Fibroblast of skin of back (primary cell): ENCODE data around the gene MS4A14. TPM values are rescaled to one million over a fixed set of nuclear protein-coding genes. Genes with fewer than 3 reads are reported as not detected.
A peak's percentile ranks its signal among the peaks of the same experiment; 100 is the strongest.
"Not testable (repeated sequence)": the region's sequence is repeated elsewhere in the genome, so short reads cannot be mapped to it uniquely, and the experiment has no call there.

ENCODE experiments used
- DNase-seq: peaks from one replicate; pipeline ENCODE4 v3.0.0-alpha.2; 2013
- polyA plus RNA-seq, 2 experiments: library from polyadenylated mRNA; unstranded; fragments of 120-200 nt; gene quantifications; one replicate each; pipeline ENCODE4 v1.2.1, GENCODE V29; 2013; ENCODE audit not compliant: insufficient read length in 2 of 2

The MS4A14 gene, protein sequence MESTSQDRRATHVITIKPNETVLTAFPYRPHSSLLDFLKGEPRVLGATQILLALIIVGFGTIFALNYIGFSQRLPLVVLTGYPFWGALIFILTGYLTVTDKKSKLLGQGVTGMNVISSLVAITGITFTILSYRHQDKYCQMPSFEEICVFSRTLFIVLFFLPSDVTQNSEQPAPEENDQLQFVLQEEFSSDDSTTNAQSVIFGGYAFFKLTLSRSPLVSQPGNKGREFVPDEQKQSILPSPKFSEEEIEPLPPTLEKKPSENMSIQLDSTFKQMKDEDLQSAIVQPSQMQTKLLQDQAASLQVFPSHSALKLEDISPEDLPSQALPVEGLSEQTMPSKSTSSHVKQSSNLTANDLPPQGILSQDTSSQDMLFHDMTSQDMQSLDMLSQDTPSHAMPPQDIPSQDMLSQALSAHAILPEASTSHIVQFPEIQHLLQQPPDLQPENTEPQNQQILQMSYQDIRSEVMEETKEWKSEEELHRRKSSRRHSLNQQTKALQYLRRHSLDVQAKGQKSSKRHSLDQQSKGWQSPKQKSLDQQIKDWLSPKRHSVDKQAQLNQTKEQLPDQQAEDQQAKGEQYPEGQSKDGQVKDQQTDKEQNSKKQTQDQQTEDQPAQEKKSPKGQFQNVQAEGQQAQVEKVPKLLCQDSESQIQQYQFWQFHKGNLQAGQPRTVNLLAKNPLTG
- polyA plus RNA-seq (2013, experiment 1 of 2; ENCODE audit: insufficient read length) = not detected
- not detected for polyA plus RNA-seq (2013, experiment 2 of 2; ENCODE audit: insufficient read length)

DNA sequence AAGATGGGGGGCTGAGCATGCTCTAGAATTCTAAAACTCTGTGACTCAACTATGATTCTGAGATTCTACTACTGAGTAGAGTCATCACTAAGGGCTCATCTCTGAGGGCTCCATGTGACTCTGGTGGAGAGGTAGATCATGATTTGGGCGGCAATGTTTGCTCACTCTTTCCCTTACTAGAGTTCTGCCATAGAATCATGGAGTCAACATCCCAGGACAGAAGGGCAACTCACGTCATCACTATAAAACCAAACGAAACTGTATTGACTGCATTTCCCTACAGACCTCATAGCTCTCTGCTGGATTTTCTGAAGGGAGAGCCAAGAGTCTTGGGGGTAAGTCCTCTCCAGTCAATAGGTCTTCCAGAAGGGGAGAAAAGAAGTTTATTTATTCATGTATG lies at the start of gene MS4A14:
TSS of gene MS4A14 (plus strand) at position 78 of the 400 bp plus-strand sequence. CDS start at position 198, 120 bp downstream.
- no peak for DNase-seq

DNA sequence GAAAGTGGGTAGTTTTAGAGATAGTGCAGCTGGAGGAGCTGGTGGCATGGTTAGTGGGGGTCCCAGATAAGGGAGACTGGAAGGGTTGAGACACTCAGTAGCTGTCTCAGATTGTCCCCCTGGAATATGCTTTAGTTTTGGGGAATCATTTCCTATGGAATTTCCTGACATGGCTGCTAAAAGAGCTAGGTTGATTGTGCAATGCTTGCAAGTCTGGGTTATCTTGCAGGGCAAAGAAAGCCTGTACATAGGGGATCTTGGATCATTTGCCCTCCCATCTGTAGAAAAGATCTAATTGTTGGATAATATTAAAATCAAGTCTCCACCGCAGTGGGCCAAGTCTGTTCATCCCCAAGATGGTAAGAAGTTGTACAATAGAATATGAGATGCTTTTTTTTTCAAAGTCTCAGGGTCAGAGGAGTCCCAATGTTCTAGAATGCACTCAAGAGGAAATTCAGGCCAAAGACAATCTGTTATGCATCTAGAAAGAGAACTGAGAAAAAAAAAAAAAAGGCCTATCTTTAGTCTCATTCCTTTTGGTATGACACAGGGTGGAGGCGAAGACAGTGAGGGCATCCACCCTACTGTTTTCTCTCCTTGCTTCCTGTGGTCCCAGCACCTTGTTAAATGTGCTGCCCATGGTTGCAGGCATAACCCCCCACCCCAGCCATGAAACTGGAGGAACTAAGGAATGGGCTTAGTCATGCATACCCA lies 49.0 kb upstream of the MS4A14 start:
- DNase-seq = no peak

DNA sequence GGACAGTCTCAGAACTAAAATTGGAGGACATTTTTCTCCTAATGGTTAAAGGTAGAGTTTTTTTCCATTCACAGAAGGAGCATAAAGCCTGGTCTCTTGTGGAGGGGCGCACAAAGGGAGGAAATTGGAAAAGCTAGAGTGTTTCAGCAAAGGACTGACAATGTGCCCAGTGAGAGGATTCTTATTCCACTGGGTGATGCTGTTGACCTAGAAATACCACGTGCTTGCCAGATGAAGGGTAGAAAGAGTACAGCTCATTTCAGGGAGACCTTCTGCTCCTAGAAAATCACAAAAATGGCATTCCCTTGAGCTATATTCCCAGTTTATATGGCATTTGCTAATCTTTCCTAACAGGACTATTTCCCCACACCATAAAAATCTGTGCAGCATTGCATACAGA lies 48.1 kb upstream of the MS4A14 start:
- DNase-seq = no peak

DNA sequence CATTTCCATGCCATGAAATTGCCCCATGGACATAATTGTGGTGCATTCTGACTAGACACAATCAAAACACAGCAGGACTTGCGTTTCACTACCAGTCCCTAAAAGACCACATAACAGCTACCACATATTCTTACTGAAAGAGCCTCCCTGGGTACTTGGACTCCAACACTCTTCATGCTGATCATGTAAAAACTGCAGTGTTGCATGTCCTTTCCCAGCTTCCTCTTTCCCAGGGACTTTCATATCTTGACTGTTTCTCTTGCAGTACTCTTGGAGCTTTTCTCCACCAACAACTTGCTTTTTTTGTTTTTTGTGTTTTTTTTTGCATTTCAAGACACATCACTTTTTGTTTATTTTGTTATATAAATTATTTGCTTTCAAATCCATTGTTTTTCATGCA lies 46.3 kb upstream of the MS4A14 start:
- DNase-seq = no peak

DNA sequence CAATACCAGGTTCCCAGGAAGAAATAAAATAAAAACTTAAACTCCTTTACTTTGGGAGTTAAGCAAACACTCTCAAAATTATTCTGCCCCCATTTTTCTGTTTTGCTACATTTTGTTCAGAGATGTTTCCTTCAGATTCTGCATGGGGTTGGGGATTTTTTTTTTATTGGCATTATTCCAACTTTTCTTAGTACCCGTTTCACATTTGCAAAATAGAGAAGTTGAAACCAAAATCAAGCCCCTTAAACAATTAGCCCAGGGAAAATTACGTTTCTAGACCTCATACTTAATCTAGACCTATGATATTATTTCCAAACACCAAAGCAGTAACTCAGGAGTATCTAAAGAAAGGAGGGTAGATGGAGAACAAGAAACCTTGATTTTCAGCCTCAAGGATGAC lies 38.5 kb upstream of the MS4A14 start:
- DNase-seq = no peak

DNA sequence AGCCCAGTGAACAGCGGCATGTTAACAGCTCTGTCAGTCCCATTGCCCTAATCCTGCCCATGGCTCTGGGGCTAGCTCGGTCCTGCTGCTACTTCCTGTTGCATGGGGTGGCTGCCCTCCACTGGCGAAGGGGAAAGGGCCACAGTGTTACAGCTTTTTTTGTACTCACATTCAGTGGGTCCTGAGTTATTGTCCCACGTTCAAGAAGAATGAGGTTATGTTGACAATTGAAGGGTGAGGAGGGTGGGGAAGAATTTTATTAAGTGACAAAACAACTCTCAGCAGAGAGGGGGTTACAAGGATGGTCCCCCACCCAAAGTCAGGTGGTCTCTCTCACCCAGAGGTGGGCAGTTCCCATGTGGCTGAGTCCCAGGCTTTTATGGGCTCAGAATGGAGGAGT lies 35.6 kb upstream of the MS4A14 start:
- no peak for DNase-seq

DNA sequence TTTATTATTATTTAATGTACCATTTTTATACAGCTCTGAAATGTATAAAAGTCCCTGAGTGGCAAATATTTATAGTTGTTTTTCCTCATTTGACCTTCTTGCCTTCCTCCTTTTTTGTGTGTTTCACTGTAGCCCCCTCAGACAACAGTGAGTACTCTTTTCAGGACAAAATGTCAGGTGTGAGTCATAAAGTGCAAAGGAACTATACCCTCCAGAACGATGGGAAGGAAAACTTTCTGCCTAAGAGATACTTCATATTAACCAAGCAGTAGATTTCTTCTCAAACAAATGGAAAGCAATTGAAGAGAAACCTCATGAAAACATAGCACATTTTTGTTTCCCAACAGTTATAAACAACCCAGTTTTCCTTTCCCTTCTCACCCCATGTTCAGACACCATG lies 34.0 kb upstream of the MS4A14 start:
- no peak for DNase-seq

DNA sequence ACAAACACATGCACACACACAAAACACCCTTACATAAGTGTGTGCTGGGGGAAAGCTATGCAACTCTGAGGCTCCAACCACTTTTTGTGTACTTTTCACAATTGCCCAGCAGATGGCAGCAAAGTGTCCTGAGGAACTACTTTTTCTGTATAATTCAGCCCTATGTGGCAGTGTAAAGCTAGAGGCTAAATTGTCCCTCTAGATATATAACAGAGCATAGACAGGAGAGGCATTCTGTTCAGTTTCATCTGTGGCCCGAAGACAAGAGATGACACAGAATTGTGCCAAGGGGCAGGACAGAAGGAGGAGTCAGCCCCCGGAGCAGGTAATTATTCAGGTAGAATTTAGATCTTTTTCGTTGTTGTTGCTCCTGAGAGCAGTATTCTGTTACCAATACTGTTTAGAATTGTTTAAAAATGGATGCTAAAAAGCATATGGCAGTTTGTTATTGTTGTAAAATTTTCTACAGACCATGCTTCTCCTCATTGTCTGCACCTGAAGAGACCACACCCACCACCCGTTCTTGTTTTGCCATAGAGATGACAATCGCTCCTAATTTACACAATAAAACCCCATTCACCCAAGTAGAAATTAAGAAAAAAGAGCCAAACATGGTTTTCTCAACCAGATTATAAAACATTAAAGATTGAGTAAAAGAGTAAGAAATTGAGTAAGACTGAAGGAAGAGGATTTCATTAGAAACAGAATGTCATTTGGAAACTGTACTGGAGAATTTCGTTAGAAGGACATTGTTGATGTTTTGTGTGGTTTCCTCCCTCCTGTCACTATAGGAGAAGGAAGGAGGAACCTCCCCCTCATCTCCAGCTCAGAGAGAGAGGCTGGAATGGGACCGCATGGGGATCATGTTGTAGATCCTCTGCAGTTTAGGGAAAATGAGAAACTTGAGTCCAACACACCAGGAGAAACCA lies 32.5 kb upstream of the MS4A14 start:
- peak; percentile 50 for DNase-seq

DNA sequence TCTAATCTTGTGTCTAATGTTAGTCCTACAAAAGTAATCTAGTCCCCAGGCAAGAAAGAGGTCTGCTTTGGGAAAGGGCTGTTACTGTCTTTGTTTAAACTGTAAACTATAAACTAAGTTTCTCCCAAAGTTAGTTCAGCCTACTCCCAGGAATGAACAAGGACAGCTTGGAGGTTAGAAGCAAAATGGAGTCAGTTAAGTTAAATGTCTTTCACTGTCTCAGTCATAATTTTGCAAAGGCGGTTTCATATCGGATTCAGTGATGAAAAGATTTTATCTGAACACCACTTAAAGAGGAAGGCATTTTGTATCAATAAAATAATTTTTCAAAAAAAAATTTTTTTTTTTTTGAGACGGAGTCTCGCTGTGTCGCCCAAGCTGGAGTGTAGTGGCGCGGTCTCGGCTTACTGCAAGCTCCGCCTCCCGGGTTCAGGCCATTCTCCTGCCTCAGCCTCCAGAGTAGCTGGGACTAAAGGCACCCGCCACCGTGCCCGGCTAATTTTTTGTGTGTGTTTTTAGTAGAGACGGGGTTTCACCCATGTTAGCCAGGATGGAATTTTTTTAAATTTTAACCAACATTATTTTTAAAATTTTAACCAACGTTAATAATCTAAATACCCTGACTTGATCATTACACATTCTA lies 29.9 kb upstream of the MS4A14 start:
- not testable (repeated sequence) for DNase-seq

DNA sequence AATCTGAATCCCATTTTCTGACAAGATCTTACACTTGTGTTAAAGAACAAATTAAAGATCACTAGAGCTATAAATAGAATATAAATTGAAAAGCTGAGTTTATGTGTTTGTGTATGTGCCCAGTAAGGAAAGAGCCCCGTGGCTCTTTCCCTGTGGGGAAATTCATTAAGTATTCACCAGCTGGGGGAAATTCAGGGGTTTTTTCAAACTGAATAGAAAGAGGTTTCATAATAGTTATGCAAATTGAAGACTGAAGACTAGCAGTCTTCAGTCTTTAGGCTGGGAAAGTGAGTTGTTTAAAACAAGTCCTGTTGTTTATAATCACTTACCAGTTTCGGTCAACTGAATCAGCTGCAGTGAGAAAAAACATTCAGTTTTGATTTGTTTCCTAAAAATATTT lies 29.2 kb upstream of the MS4A14 start:
- DNase-seq = no peak

DNA sequence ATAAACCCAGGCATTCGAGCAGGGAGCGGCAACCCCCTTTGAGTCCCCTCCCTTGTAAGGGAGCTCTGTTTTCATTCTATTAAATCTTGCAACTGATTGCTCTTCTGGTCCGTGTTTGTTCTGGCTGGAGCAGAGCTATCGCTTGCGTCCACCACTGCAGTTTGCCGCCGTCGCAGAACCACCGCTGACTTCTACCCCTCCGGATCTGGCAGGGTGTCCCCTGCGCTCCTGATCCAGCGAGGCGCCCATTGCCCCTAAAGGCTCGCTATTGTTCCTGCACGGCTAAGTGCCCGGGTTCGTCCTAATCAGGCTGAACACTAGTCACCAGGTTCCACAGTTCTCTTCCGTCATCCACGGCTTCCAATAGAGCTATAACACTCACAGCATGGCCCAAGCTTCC lies 28.4 kb upstream of the MS4A14 start:
- DNase-seq = no peak

DNA sequence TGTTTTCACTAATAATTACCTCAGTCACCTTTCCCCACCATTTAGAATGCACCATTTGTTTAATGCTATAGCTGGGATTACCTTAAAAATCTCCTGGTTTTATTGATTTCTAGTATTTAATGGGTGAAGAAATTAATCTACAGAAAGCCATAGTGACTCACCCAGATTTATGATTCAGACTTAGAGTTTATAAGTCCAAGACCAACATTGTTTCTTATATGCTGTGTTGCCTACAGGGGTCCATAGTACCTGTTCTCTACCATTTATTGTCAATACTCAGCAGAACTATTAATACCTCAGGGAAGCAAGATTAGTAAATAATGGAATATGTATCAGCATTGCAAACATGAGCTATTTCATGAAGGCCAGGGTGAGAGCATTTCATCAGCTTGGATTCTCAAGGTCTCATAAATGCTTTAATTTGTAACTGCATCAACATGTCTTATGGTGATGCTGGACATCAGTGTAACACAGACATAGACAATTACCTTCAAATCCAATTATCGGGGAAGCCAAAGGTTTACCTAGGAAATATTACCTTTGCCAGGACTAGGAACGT lies 25.9 kb upstream of the MS4A14 start:
- DNase-seq = no peak

DNA sequence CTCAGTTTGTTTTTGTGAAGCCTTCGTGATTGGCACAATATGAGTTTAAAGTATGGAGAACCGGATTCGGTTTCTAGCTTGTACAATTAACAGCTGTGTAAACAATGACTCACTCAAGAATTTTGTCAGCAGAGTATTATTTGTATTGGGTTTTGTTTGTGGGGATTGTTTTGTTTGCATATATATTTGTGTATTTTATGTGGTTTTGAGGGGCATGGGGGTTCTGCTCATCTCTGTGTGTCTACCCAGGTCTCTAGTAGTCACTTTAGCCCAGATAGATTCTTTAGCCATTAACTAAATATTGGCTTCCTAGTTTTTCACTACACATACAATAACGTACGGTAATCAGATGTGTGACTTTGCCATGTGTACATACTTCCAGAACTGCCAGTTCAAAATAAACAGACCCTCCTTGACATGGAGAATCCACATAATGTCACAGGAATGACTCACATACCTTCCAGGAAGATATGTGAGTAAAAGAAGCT lies 25.4 kb upstream of the MS4A14 start:
- DNase-seq = no peak

DNA sequence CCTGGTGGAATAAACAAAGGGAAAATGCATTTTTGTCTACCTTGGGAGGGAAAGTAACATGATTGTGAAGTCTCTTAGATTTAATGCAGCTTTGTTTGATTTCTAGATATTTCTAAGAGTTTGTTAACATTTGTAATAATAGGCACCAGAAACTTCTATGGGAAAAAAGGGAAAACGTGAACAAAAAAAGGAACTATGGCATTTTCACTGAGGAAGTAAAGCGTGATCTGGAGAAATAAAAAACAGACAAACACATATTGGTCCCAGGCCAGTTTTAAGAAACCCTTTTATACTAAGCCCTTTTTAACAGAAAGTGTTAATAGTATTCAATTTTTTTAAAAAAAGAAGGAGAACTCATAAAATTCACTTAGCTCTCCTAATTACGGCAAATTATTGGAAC lies 24.9 kb upstream of the MS4A14 start:
- no peak for DNase-seq

DNA sequence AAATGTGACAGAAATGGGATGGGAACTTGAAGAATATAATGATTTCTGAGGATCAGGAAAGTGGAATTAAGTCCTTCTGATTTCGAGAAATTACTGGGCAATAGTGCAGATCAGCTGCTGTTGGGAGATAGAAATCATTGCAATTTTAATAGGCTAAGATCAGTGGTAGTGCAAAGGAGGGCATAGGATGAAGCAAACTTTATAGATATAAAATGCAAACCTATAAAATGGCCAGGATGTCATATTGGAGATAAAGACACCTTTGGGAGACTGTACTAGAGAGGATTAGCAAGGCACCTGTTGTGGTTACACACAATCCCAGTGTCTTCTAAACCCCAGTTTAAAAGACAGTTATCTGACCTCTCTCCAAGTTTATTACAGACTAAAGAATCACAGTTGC lies 24.4 kb upstream of the MS4A14 start:
- no peak for DNase-seq

DNA sequence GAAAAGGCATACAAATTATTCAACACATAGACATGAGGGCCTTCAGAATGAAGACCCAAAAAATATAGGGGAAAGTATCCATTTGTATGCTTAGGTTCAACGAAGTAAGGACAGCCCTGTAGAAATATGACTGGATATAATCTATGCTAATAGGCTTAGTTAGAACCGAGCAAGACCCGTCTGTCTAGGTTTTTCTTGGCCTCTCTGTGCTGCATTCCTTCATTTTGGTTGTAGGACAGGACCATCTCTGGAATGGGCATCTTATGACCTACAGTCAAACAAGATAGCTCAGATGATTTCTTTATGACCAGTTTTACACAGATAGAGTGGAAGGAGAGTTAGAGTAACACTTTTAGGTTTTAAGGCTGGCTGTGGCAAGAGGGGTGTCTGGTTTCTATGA lies 23.5 kb upstream of the MS4A14 start:
- DNase-seq = no peak

DNA sequence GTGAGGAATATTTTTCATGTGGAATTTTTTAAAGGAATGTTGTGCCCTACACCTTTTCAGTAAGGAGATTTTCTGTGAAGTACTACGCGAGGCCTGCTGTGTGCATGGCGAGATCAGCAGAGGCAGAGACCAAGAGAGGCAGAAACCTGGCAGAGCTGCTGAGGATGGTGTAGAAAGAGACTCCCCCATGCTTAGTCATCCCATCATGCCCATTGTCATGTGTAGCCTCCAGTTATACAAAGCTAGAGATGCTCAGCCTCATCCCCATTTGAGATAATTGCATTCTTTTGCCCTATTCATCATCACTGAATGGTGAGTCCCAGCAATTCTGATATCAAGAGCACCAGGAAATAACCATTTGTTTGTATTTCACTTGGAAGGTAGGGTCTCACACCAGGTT lies 20.9 kb upstream of the MS4A14 start:
- DNase-seq = no peak

DNA sequence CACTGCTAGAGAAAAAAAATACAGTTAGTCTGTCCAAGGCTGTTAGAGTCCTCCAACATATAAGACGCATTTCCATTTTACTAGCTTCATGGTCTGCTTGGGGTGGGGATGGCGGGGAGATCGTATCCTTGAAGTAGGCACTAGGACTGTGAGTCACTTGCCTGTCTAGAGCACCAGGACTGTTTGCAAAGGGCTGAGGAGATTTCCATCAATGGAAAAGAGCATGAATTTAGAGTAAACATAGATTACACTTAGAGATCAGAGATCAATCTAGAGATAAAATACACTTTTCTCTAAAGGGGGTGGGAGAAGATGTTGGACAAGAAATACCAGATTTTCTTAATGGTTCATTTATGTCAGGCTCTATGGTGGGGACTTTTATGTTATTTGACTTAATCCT lies 19.7 kb upstream of the MS4A14 start:
- no peak for DNase-seq

DNA sequence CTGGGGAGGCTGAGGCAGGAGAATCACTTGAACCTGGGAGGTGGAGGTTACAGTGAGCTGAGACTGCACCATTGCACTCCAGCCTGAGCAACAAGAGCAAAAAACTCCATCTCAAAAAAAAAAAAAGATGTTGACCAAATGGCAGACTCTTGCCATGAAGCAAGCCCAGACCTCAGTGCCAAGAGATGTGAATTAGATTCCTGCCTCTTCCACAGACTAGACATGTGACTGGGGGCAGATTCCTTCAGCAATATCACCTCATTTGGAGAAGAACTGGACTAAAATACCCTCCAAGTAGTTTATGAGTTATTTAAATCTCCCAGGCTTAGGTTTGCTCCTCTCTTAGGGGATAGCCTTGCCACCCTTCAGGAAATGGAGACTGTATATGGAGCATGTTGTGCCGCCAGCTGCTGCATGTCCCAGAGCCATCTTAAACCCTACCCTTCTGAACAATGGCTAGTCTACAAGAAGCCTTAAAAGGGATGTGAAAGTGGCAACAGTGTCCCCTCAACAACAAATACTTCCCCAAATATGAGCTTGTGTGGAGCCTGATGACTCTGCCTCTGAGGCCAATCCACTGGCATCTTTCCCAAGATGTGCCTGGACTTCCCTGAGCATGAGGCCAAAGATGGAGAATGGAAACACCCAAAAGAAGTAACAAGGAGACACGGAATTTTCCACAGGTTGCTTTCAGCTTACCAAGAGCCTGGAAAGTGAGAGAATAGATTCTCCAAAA lies 18.7 kb upstream of the MS4A14 start:
- no peak for DNase-seq

DNA sequence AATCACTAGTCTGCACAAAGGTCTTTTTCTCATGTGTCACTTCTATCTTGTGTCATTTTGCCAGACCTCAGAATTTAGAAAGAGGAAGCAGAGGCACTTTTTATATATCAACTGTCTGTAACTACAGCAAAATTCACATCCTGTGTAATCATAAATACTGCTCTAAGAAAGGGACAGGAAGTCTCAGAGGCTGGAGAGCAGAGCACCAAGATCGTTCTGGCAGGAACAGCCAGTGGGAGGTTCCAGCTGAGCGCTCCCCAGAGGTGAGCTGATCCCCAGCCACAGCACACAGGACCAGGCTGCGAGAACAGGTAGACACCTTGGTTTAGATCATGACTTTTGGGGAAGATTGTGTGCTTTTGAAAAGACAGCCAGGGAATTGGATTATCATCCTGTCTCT lies 17.9 kb upstream of the MS4A14 start, which contains the start of gene MS4A7:
TSS of gene MS4A7 (plus strand) at position 179 of the 400 bp plus-strand sequence. CDS start 4,610 bp downstream, outside the sequence.
- no peak for DNase-seq
